H1 (cell line): ENCODE measurements around the gene GATAD2B. TPM values are rescaled to one million over a fixed set of nuclear protein-coding genes. Genes with fewer than 3 reads are reported as not detected.

Experiments used
- GTF2F1 ChIP-seq: IDR thresholded peaks from 2 replicates; pipeline ENCODE4 v1.6.1; 2012; ENCODE audit warnings: low read depth, low read length, improper control_type of control experiment, borderline replicate concordance
- TAF7 ChIP-seq: optimal IDR thresholded peaks from 2 replicates; pipeline ENCODE3; 2011; ENCODE audit warnings: low read depth, mild to moderate bottlenecking, inconsistent platforms, low read length, moderate library complexity, borderline replicate concordance
- microRNA-seq, 2 experiments: library from miRNA; unstranded; fragments of <30 nt; microRNA quantifications; one replicate each; pipeline versions ENCODE4 to v1.2.0, GENCODE V29; 2016 to 2020; ENCODE audit warnings: borderline microRNAs expressed in 2 of 2, borderline number of aligned reads in 2 of 2, borderline replicate concordance in 1 of 2
- polyA plus RNA-seq, 7 experiments: library from polyadenylated mRNA; depleted of rRNA in 3 of 7; stranded (reverse) in 5 of 7; unstranded in 2 of 7; fragments of >200 nt in 5 of 7; fragments of 200-250 nt in 2 of 7; gene quantifications; 1 replicate in 5 of 7; 2 replicates in 1 of 7; 4 replicates in 1 of 7; pipeline versions ENCODE4 v1.2.1 to v1.2.3, GENCODE V29; 2011 to 2013; ENCODE audit warnings: missing spikeins in 2 of 7, mixed read lengths in 2 of 7
- small RNA-seq: library from polyadenylated mRNA; stranded (forward); fragments of <200 nt; extraction: miRNeasy Mini kit (QIAGEN cat#:217004); gene quantifications from one replicate; pipeline ENCODE3, GENCODE V24; 2013; ENCODE audit not compliant: insufficient read depth
- total RNA-seq: library from RNA; stranded (reverse); fragmentation: NEBNext Ultra II Directional; extraction: Animal tissue kit (Norgen Biotek cat#: 25700); gene quantifications from 2 replicates; pipeline ENCODE4 v1.2.1, GENCODE V29; 2021

Gene GATAD2B
- total and polyA plus RNA-seq, 2 of the 8 experiments (the other 6 are each of a cell fraction or from before 2014, with no cell fraction given) = 8.4 to 39.1 TPM

DNA sequence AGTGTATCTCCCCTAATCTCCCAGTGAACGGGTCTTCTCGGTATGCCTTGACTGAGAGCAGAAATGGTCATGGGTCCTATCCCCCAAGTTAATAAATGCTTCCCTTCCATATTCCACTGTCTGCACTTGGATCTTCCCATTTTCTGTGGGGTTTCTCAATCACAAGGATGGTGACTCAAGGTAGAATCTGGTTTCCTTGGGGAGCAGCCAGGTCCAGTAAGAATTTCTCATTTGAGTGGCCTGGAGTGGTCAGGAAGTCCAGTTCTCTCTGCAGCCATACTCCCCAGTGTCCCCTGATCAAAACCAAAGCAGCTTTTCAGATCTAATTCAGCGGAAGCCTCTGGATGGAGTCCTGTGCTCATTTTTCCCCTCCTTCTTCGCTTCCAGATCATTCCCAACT is 162.3 kb downstream of the GATAD2B start (continued):
- TF ChIP-seq TAF7 (no peak), GTF2F1 (no peak)
- TF ChIP-seq, all 59 proteins: peak for 0

Small RNA genes within 50 kb of the gene (microRNA-seq; reads per million reads assigned to microRNA genes)
- 0.20 to 0.46 reads per million in 2 experiments for gene MIR6737

Small RNA genes within 50 kb of the gene (small RNA-seq; reads per million reads assigned to genes)
- gene AL831737.1 = not detected
- 2.2 reads per million, percentile 22 among the genes with 10 or more reads in this experiment for gene MIR6737
- not detected for gene RF00019

Other genes with a start within 250 kb of the GATAD2B start
- gene NPR1, start 244.3 kb downstream of the GATAD2B start, total RNA-seq = 11.1 and 13.2 TPM in 2 replicates
- 10.5 and 11.7 TPM in 2 replicates for gene NPR1, start 244.3 kb downstream of the GATAD2B start, polyA plus RNA-seq (2011; rRNA removed)
- gene INTS3, start 194.9 kb downstream of the GATAD2B start, total RNA-seq = 63.2 and 66.8 TPM in 2 replicates
- 86.9 and 93.2 TPM in 2 replicates for gene INTS3, start 194.9 kb downstream of the GATAD2B start, polyA plus RNA-seq (2011; rRNA removed)
- gene SLC27A3, start 147.6 kb downstream of the GATAD2B start, total RNA-seq = 29.4 and 39.1 TPM in 2 replicates
- 40.1 and 51.2 TPM in 2 replicates for gene SLC27A3, start 147.6 kb downstream of the GATAD2B start, polyA plus RNA-seq (2011; rRNA removed)
- gene DENND4B, start 23.7 kb upstream of the GATAD2B start, total RNA-seq = 61.1 and 62.8 TPM in 2 replicates
- gene DENND4B, start 23.7 kb upstream of the GATAD2B start, polyA plus RNA-seq (2011; rRNA removed) = 45.6 and 80.8 TPM in 2 replicates
- gene CRTC2, start 35.6 kb upstream of the GATAD2B start, total RNA-seq = 28.6 and 33.7 TPM in 2 replicates
- gene CRTC2, start 35.6 kb upstream of the GATAD2B start, polyA plus RNA-seq (2011; rRNA removed) = 34.3 and 38.8 TPM in 2 replicates
- gene SLC39A1, start 40.6 kb upstream of the GATAD2B start, total RNA-seq = 238 and 244 TPM in 2 replicates
- gene SLC39A1, start 40.6 kb upstream of the GATAD2B start, polyA plus RNA-seq (2011; rRNA removed) = 318 and 337 TPM in 2 replicates
- 34.4 and 37.2 TPM in 2 replicates for gene CREB3L4, start 44.9 kb upstream of the GATAD2B start, total RNA-seq
- gene CREB3L4, start 44.9 kb upstream of the GATAD2B start, polyA plus RNA-seq (2011; rRNA removed) = 50.2 and 54.0 TPM in 2 replicates
- gene JTB, start 54.7 kb upstream of the GATAD2B start, total RNA-seq = 91.1 and 93.0 TPM in 2 replicates
- 122 and 136 TPM in 2 replicates for gene JTB, start 54.7 kb upstream of the GATAD2B start, polyA plus RNA-seq (2011; rRNA removed)
- gene RAB13, start 63.4 kb upstream of the GATAD2B start, total RNA-seq = 157 TPM in 2 replicates
- 65.7 and 70.5 TPM in 2 replicates for gene RAB13, start 63.4 kb upstream of the GATAD2B start, polyA plus RNA-seq (2011; rRNA removed)
- gene RPS27, start 67.8 kb upstream of the GATAD2B start, total RNA-seq = 1,810 and 1,941 TPM in 2 replicates
- gene RPS27, start 67.8 kb upstream of the GATAD2B start, polyA plus RNA-seq (2011; rRNA removed) = 2,224 and 3,155 TPM in 2 replicates
- gene NUP210L, start 232.1 kb upstream of the GATAD2B start, total RNA-seq = not detected in 2 replicates
- gene NUP210L, start 232.1 kb upstream of the GATAD2B start, polyA plus RNA-seq (2011; rRNA removed) = not detected in 2 replicates